HG02798 (cell line): ENCODE data around the gene CYP2D6.

Experiments used
- ATAC-seq: cut with Tn5 transposase; IDR thresholded peaks from one replicate; pipeline ENCODE4 v1.9.1; 2021; ENCODE audit warnings: mild to moderate bottlenecking; ENCODE audit not compliant: unreplicated experiment, poor library complexity

Gene CYP2D6

GRCh38 chr22:42091455-42091782 is 39.2 kb downstream of the CYP2D6 start:
- ATAC-seq: no peak

- peak; percentile 96 for ATAC-seq
Measured at GRCh38 chr22:42090596-42091454, 39.8 kb downstream of the CYP2D6 start, which contains the start of gene NDUFA6. Gene NDUFA6, minus strand, starts transcription at chr22:42090772. Its CDS starts 28 bp downstream, at chr22:42090744.

- ATAC-seq: no peak
Measured at GRCh38 chr22:42086051-42086450, 44.6 kb downstream of the CYP2D6 start.

- ATAC-seq: no peak
Measured at GRCh38 chr22:42084874-42085273, 45.7 kb downstream of the CYP2D6 start.

- ATAC-seq: no peak
Measured at GRCh38 chr22:42083119-42083518, 47.5 kb downstream of the CYP2D6 start.

- ATAC-seq: no peak
Measured at GRCh38 chr22:42080287-42080686, 50.3 kb downstream of the CYP2D6 start.

GRCh38 chr22:42079319-42080251 is 51.0 kb downstream of the CYP2D6 start, which contains the start of gene SMDT1:
Gene SMDT1, plus strand, starts transcription at chr22:42079700. Its CDS starts 69 bp downstream, at chr22:42079769.
- peak; percentile 90 for ATAC-seq

GRCh38 chr22:42078469-42079318 is 51.9 kb downstream of the CYP2D6 start:
- ATAC-seq: no peak

- ATAC-seq: no peak
Measured at GRCh38 chr22:42077486-42078125, 53.0 kb downstream of the CYP2D6 start.

- ATAC-seq: no peak
Measured at GRCh38 chr22:42076764-42077485, 53.7 kb downstream of the CYP2D6 start.
